Measurements from ENCODE around the gene ANKFN1.

ANKFN1 gene

DNA sequence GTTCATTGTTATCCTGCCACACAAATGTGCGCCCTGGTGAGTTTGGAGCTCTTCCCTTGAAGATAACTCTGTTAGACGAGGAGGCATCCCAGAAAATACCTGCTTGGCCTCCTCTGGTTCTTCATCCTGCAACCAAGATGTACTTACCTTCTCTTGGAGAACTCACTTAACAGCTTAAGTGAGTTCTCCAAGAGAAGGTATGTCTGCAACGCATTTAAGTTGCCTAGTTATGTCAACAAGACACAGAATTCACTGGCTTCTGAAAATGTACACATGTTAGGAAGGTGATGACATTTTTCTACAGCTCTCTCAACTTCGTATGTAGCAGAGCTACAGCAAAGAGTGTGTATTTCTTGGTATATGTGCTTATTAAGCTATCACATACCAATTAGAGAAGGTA, 361.6 kb downstream of the ANKFN1 start:
- DNase-seq: no peak

- DNase-seq: no peak
Measured at GRCh38 chr17:56521414-56522141, 368.3 kb downstream of the ANKFN1 start.

- no peak for DNase-seq
Measured at GRCh38 chr17:56523042-56523441, 369.8 kb downstream of the ANKFN1 start.

DNA sequence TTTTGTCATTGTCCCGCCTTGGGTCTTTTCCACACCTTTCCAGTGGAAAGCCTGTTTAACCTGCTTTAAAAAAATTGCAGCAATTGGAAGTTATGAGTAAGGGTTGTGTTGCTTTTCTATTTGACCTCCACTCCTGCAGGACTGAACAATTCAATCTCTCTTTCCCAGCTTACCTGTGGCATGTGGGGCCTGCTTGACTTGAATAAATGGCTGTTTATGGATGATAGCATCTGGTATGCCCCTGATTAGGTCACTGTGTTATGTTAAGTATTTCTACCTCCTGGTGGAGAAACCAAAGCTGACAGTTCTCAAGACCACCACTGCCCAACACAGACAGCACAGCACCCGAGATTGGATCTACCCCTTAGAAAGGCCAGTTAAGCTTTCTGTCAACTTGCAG, 375.4 kb downstream of the ANKFN1 start:
- DNase-seq: no peak

DNA sequence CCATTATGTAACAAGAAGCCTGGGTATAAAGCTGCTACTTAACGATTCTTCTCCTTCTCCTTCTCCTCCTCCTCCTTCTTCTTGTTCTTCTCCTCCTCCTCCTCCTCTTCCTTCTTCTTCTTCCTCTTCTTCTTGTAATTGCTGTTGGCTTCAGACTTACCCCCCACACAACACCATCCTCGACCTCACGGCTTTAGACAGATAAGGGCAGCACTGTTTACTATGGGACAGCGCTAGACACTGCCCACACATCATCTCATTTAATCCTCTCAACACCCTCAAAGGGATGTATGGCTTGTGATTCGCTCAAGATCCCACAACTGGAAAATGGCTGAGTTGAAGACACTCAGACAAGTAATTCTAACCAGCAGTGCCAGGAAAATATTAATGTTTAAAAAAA, 379.7 kb downstream of the ANKFN1 start:
- DNase-seq: no peak

GRCh38 chr17:56536766-56537165, 383.5 kb downstream of the ANKFN1 start:
- DNase-seq: no peak

DNA sequence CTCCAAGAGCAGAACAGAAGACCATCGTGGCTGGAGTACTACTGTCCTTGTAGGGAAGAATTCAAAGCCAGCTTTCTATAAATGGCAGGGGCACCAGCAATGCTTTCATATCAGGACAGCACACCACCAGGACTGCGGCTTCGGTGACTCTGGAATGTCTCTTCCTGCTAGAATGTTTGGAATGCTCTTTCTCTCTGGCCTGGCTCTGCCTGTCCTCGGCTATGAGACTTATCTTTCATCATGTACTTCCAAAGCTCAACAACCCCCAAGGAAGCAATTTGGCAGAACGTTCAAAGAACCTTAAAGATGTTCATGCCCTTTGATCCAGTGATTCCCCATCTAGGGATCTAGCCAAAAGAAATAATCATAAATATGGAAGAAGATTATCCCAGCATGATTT, 387.6 kb downstream of the ANKFN1 start:
- DNase-seq: no peak

GRCh38 chr17:56543280-56543679, 390.0 kb downstream of the ANKFN1 start:
- no peak for DNase-seq

- no peak for DNase-seq
Measured at GRCh38 chr17:56545106-56545505, 391.8 kb downstream of the ANKFN1 start.

DNA sequence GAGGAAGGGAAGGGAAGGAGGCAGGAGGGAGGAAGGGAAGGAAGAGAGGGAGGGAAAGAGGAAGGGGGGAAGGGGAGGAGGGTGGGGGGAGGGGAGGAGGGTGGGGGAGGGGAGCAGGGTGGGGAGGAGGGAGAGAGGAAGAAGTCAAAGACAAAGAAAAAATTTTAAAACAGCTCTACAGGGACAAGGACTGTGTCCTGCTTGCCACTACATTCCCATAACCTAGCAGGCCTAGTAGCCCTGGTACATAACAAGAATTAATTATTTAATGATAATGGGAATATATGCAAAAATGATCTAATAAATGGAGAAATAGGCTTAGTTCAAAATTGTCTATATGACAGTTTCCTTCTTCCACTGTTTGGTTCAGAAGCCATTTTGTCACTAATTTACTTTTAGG, 392.7 kb downstream of the ANKFN1 start:
- no peak for DNase-seq

- no peak for DNase-seq
Measured at GRCh38 chr17:56548661-56549060, 395.4 kb downstream of the ANKFN1 start.

GRCh38 chr17:56549501-56549900, 396.2 kb downstream of the ANKFN1 start:
- no peak for DNase-seq

GRCh38 chr17:56557682-56558081, 404.4 kb downstream of the ANKFN1 start:
- no peak for DNase-seq

DNA sequence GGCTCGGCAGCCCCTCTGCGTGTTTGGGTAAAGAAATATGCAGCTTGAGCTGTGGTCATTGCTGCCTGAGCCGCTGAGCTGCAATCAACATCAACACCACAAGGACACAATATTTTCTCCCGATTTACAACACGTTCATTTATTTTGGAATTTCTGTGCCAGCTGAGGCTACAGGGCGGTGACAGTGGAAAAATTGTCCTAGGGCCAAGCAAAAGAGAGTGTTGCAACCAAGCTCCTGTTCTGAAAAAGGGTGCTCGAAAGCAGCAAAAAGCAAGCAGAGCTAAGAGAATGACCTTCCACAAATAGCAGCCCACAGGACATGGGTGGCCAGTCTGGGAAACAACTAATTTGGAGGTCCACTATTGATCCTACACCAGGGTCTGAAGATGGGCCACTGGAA, 404.8 kb downstream of the ANKFN1 start:
- DNase-seq: no peak
